ENCODE results near the gene CAPN15. TPM values are rescaled to one million over a fixed set of nuclear protein-coding genes. Genes with fewer than 3 reads are reported as not detected.

CAPN15 gene
- total RNA-seq, 1 donor from 2014 or later, result 16.8 TPM

GRCh38 chr16:580946-581498 lies 53.5 kb downstream of the CAPN15 start:
- DNase-seq (ENCODE audit: missing footprints), result no peak
- intact Hi-C loops (cut with DNase I), result no loop called here
- no peak for ATAC-seq

- no peak for ATAC-seq
- intact Hi-C loops (cut with DNase I), result no loop called here
Measured at GRCh38 chr16:582218-582613, 54.7 kb downstream of the CAPN15 start.

GRCh38 chr16:582614-583331 lies 55.3 kb downstream of the CAPN15 start:
- ATAC-seq, result no peak
- intact Hi-C loops (cut with DNase I), result no loop called here
- DNase-seq (ENCODE audit: missing footprints), result no peak

More at GRCh38 chr16:582218-582613, 54.7 kb downstream of the CAPN15 start:
- DNase-seq (ENCODE audit: missing footprints), result no peak

GRCh38 chr16:583470-583814 lies 55.9 kb downstream of the CAPN15 start:
- ATAC-seq (no peak), DNase-seq (ENCODE audit: missing footprints) (no peak)
- intact Hi-C loops (cut with DNase I), result no loop called here

- intact Hi-C loops (cut with DNase I), result no loop called here
- DNase-seq (ENCODE audit: missing footprints) (no peak), ATAC-seq (no peak)
Measured at GRCh38 chr16:583815-584591, 56.5 kb downstream of the CAPN15 start.

- DNase-seq (ENCODE audit: missing footprints), result no peak
- intact Hi-C loops (cut with DNase I), result loop anchor here (5.0 kb wide), 1 partner anchor 77 kb away; no protein-coding TSS in a partner anchor
Measured at GRCh38 chr16:585351-585750, 57.8 kb downstream of the CAPN15 start.

GRCh38 chr16:586047-586644 lies 58.6 kb downstream of the CAPN15 start:
- intact Hi-C loops (cut with DNase I), result loop anchor here (5.0 kb wide), 1 partner anchor 76 kb away; no protein-coding TSS in a partner anchor
- ATAC-seq (no peak), DNase-seq (ENCODE audit: missing footprints) (no peak)

More at GRCh38 chr16:585351-585750, 57.8 kb downstream of the CAPN15 start:
- ATAC-seq, result no peak

- intact Hi-C loops (cut with DNase I), result loop anchor here (5.0 kb wide), 1 partner anchor 75 kb away; no protein-coding TSS in a partner anchor
- ATAC-seq (no peak), DNase-seq (ENCODE audit: missing footprints) (no peak)
Measured at GRCh38 chr16:586645-587590, 59.4 kb downstream of the CAPN15 start.

GRCh38 chr16:588639-588888 lies 61.1 kb downstream of the CAPN15 start:
- DNase-seq (ENCODE audit: missing footprints) (no peak), ATAC-seq (no peak)
- intact Hi-C loops (cut with DNase I), result loop anchor here (2.0 to 5.0 kb wide), 2 partner anchors 48 to 74 kb away; partner anchors contain the start of gene METTL26

GRCh38 chr16:588889-589657 lies 61.6 kb downstream of the CAPN15 start:
- intact Hi-C loops (cut with DNase I), result loop anchor here (2.0 to 5.0 kb wide), 2 partner anchors 48 to 73 kb away; partner anchors contain the start of gene METTL26

GRCh38 chr16:589658-590187 lies 62.2 kb downstream of the CAPN15 start, which contains the start of gene RAB40C:
Gene RAB40C, plus strand, starts transcription at chr16:590066. Its CDS starts 226 bp downstream, at chr16:590292.
- peak; percentile 99 for DNase-seq (ENCODE audit: missing footprints)
- intact Hi-C loops (cut with DNase I), result loop anchor here (2.0 to 5.0 kb wide), 2 partner anchors 47 to 73 kb away; partner anchors contain the start of gene METTL26
- ATAC-seq, result peak; percentile 95

More at GRCh38 chr16:588889-589657, 61.6 kb downstream of the CAPN15 start:
- ATAC-seq (peak; percentile 91), DNase-seq (ENCODE audit: missing footprints) (peak; percentile 99)

GRCh38 chr16:590188-590814 lies 62.8 kb downstream of the CAPN15 start:
- no peak for ATAC-seq
- DNase-seq (ENCODE audit: missing footprints), result no peak
- intact Hi-C loops (cut with DNase I), result no loop called here

GRCh38 chr16:590815-591200 lies 63.3 kb downstream of the CAPN15 start:
- no peak for ATAC-seq
- intact Hi-C loops (cut with DNase I), result no loop called here

GRCh38 chr16:591231-591630 lies 63.7 kb downstream of the CAPN15 start:
- ATAC-seq (no peak), DNase-seq (ENCODE audit: missing footprints) (no peak)
- intact Hi-C loops (cut with DNase I), result no loop called here

More at GRCh38 chr16:590815-591200, 63.3 kb downstream of the CAPN15 start:
- DNase-seq (ENCODE audit: missing footprints), result no peak

GRCh38 chr16:591892-592517 lies 64.5 kb downstream of the CAPN15 start:
- no peak for ATAC-seq
- no peak for DNase-seq (ENCODE audit: missing footprints)
- intact Hi-C loops (cut with DNase I), result no loop called here
